ENCODE results near the gene INO80D.
"Not testable (repeated sequence)": the region's sequence is repeated elsewhere in the genome, so short reads cannot be mapped to it uniquely, and the experiment has no call there.

INO80D gene

GRCh38 chr2:206085742-206086445, at the start of gene INO80D:
INO80D (minus strand) TSS chr2:206086174; CDS start chr2:206063016, 23,158 bp downstream.
- DNase-seq: peak; percentile 81

- DNase-seq: no peak
These were observed 41.7 kb upstream of the INO80D start for GRCh38 chr2:206127656-206128055.

- DNase-seq: no peak
These were observed 39.9 kb upstream of the INO80D start for GRCh38 chr2:206125901-206126300.

- DNase-seq: not testable (repeated sequence)
These were observed 36.6 kb upstream of the INO80D start for GRCh38 chr2:206122569-206122968.

GRCh38 chr2:206116278-206116677, 30.3 kb upstream of the INO80D start:
- no peak for DNase-seq

- no peak for DNase-seq
These were observed 29.1 kb upstream of the INO80D start for GRCh38 chr2:206115026-206115578.

- no peak for DNase-seq
These were observed 27.0 kb upstream of the INO80D start for GRCh38 chr2:206112846-206113547.

- DNase-seq: no peak
These were observed 26.1 kb upstream of the INO80D start for GRCh38 chr2:206112108-206112507.

- DNase-seq: no peak
These were observed 22.7 kb upstream of the INO80D start for GRCh38 chr2:206108713-206109112.

- DNase-seq: no peak
These were observed 19.6 kb upstream of the INO80D start for GRCh38 chr2:206105541-206105940.

- no peak for DNase-seq
These were observed 19.1 kb upstream of the INO80D start for GRCh38 chr2:206105038-206105437.

- not testable (repeated sequence) for DNase-seq
These were observed 12.9 kb upstream of the INO80D start for GRCh38 chr2:206098872-206099271.

GRCh38 chr2:206098471-206098870, 12.5 kb upstream of the INO80D start:
- DNase-seq: no peak

GRCh38 chr2:206096876-206097275, 10.9 kb upstream of the INO80D start:
- DNase-seq: no peak

- DNase-seq: no peak
These were observed 9.8 kb upstream of the INO80D start for GRCh38 chr2:206095536-206096332.

GRCh38 chr2:206092297-206092696, 6.3 kb upstream of the INO80D start:
- no peak for DNase-seq

GRCh38 chr2:206088248-206088647, 2.3 kb upstream of the INO80D start:
- DNase-seq: no peak

GRCh38 chr2:206086716-206087350, 859 bp upstream of the INO80D start:
- DNase-seq: no peak

GRCh38 chr2:206084870-206085741, 868 bp downstream of the INO80D start:
- peak; percentile 63 for DNase-seq

- peak; percentile 40 for DNase-seq
These were observed 1.5 kb downstream of the INO80D start for GRCh38 chr2:206084439-206084869.

GRCh38 chr2:206083602-206084438, 2.2 kb downstream of the INO80D start:
- DNase-seq: peak; percentile 48

Measured in stimulated activated CD8-positive, alpha-beta memory T cell treated with anti-CD3 and anti-CD28 coated beads, Interleukin-4, amount 100 ng/mL, for 48 hours (primary cell).